Measurements from ENCODE around the gene RUNX2.
"Not testable (repeated sequence)": the region's sequence is repeated elsewhere in the genome, so short reads cannot be mapped to it uniquely, and the experiment has no call there.

DNA sequence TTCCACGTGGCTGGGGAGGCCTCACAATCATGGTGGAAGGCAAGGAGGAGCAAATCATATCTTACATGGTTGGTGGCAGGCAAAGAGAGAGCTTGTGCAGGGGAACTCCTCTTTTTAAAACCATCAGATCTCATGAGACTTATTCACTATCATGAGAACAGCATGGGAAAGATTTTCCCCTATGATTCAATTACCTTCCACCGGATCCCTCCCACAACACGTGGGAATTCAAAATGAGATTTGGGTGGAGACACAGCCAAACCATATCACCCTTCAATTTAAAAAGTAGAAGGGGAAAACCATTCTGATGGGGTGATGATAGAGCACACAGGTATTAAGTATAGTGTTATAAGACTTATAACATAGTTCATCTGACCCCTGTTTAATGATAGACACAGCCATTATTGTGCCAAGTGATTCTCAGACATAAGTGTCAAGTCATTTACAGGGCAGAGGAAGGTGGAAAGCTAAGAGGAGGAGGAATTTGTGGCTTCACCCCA lies 232.2 kb downstream of the RUNX2 start:
- TF ChIP-seq, protein P1, sequence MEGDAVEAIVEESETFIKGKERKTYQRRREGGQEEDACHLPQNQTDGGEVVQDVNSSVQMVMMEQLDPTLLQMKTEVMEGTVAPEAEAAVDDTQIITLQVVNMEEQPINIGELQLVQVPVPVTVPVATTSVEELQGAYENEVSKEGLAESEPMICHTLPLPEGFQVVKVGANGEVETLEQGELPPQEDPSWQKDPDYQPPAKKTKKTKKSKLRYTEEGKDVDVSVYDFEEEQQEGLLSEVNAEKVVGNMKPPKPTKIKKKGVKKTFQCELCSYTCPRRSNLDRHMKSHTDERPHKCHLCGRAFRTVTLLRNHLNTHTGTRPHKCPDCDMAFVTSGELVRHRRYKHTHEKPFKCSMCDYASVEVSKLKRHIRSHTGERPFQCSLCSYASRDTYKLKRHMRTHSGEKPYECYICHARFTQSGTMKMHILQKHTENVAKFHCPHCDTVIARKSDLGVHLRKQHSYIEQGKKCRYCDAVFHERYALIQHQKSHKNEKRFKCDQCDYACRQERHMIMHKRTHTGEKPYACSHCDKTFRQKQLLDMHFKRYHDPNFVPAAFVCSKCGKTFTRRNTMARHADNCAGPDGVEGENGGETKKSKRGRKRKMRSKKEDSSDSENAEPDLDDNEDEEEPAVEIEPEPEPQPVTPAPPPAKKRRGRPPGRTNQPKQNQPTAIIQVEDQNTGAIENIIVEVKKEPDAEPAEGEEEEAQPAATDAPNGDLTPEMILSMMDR (IDR thresholded peaks at IDR 0.05) = not testable (repeated sequence)
- TF ChIP-seq POLR2A (IDR thresholded peaks at IDR 0.05) = not testable (repeated sequence)

Measured in uterus (tissue), 2 donors.